Measurements from ENCODE around the gene TCF4.

DNA sequence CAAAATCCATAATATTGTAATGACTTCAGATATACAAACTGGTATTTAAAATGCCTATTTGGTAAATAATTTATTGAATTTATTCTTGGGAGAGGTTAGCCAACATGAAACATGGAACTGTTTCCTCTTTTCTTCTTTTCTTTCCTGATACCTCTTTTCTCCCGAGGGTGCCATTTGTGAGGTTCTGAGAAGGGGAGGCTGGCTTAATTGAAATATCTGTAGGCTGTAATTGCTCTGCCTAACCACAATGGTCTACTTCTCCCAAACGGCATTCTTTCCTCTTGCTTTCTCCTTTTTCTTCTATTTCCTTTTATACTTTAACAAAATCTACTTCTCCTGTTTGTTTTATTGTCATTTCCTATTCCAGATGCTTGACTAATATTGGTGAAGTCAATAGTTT is 114.9 kb downstream of the TCF4 start:
- TF ChIP-seq POLR2A (IDR thresholded peaks at IDR 0.05; ENCODE audit: insufficient read depth in 1 of 2, low read depth in 2 of 2, low read length in 2 of 2) (no peak), ZNF775 (CRISPR knock-in tag; IDR thresholded peaks at IDR 0.05; ENCODE audit: borderline replicate concordance) (no peak), SRSF9 (IDR thresholded peaks at IDR 0.05; ENCODE audit: borderline replicate concordance, insufficient read depth, low read depth, low read length, poor library complexity, severe bottlenecking) (no peak), ZBTB7A (CRISPR knock-in tag; IDR thresholded peaks at IDR 0.05) (no peak), IKZF1 (IDR thresholded peaks at IDR 0.05) (no peak), POLR2AphosphoS5 (IDR thresholded peaks at IDR 0.05; ENCODE audit: low read depth, low read length) (no peak), REXO4 (CRISPR knock-in tag; IDR thresholded peaks at IDR 0.05; ENCODE audit: borderline replicate concordance) (no peak), SP140L (CRISPR knock-in tag; IDR thresholded peaks at IDR 0.05; ENCODE audit: borderline replicate concordance) (no peak), RELA (CRISPR knock-in tag; IDR thresholded peaks at IDR 0.05) (no peak), MYC (CRISPR knock-in tag; IDR thresholded peaks at IDR 0.05; ENCODE audit: borderline replicate concordance) (no peak)
- TF ChIP-seq, protein P1, sequence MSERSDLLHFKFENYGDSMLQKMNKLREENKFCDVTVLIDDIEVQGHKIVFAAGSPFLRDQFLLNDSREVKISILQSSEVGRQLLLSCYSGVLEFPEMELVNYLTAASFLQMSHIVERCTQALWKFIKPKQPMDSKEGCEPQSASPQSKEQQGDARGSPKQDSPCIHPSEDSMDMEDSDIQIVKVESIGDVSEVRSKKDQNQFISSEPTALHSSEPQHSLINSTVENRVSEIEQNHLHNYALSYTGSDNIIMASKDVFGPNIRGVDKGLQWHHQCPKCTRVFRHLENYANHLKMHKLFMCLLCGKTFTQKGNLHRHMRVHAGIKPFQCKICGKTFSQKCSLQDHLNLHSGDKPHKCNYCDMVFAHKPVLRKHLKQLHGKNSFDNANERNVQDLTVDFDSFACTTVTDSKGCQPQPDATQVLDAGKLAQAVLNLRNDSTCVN (CRISPR knock-in tag; IDR thresholded peaks at IDR 0.05; ENCODE audit: borderline replicate concordance): no peak
- TF ChIP-seq, protein P2, sequence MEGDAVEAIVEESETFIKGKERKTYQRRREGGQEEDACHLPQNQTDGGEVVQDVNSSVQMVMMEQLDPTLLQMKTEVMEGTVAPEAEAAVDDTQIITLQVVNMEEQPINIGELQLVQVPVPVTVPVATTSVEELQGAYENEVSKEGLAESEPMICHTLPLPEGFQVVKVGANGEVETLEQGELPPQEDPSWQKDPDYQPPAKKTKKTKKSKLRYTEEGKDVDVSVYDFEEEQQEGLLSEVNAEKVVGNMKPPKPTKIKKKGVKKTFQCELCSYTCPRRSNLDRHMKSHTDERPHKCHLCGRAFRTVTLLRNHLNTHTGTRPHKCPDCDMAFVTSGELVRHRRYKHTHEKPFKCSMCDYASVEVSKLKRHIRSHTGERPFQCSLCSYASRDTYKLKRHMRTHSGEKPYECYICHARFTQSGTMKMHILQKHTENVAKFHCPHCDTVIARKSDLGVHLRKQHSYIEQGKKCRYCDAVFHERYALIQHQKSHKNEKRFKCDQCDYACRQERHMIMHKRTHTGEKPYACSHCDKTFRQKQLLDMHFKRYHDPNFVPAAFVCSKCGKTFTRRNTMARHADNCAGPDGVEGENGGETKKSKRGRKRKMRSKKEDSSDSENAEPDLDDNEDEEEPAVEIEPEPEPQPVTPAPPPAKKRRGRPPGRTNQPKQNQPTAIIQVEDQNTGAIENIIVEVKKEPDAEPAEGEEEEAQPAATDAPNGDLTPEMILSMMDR (CRISPR knock-in tag; IDR thresholded peaks at IDR 0.05): no peak
- TF ChIP-seq, protein P3, sequence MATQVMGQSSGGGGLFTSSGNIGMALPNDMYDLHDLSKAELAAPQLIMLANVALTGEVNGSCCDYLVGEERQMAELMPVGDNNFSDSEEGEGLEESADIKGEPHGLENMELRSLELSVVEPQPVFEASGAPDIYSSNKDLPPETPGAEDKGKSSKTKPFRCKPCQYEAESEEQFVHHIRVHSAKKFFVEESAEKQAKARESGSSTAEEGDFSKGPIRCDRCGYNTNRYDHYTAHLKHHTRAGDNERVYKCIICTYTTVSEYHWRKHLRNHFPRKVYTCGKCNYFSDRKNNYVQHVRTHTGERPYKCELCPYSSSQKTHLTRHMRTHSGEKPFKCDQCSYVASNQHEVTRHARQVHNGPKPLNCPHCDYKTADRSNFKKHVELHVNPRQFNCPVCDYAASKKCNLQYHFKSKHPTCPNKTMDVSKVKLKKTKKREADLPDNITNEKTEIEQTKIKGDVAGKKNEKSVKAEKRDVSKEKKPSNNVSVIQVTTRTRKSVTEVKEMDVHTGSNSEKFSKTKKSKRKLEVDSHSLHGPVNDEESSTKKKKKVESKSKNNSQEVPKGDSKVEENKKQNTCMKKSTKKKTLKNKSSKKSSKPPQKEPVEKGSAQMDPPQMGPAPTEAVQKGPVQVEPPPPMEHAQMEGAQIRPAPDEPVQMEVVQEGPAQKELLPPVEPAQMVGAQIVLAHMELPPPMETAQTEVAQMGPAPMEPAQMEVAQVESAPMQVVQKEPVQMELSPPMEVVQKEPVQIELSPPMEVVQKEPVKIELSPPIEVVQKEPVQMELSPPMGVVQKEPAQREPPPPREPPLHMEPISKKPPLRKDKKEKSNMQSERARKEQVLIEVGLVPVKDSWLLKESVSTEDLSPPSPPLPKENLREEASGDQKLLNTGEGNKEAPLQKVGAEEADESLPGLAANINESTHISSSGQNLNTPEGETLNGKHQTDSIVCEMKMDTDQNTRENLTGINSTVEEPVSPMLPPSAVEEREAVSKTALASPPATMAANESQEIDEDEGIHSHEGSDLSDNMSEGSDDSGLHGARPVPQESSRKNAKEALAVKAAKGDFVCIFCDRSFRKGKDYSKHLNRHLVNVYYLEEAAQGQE (IDR thresholded peaks at IDR 0.05; ENCODE audit: borderline replicate concordance in 1 of 2, low read depth in 1 of 2, low read length in 2 of 2): no peak

All from HepG2 (cell line).